Spleen (tissue), 11 donors: ENCODE measurements around the gene LRRK1. TPM values are rescaled to one million over a fixed set of nuclear protein-coding genes. Genes with fewer than 3 reads are reported as not detected.
A peak's percentile ranks its signal among the peaks of the same experiment; 100 is the strongest.

Source experiments
- DNase-seq: peaks from one replicate; pipeline ENCODE4 v3.0.0-alpha.2; 2020
- H3K27ac ChIP-seq, 8 donors: fragments of 200-600 bp; sonication (generic) in 7 of 8; 1 replicate in 4 of 8; 2 replicates in 4 of 8; pipeline versions ENCODE4 v1.5.0 to v1.8.0; 2016 to 2021; ENCODE audit warnings: inconsistent platforms in 4 of 8, mild to moderate bottlenecking in 4 of 8, moderate library complexity in 1 of 8
- H3K27me3 ChIP-seq, 7 donors: fragments of 200-600 bp; sonication (generic) in 6 of 7; replicated peaks in 1 of 7; 1 replicate in 4 of 7; 2 replicates in 3 of 7; pipeline versions ENCODE4 v1.5.0 to v1.8.0; 2016 to 2021; ENCODE audit warnings: inconsistent platforms in 3 of 7, mild to moderate bottlenecking in 1 of 7
- H3K36me3 ChIP-seq, 6 donors: fragments of 200-600 bp; sonication (generic) in 5 of 6; 1 replicate in 4 of 6; 2 replicates in 2 of 6; pipeline versions ENCODE4 v1.5.0 to v1.8.0; 2016 to 2021; ENCODE audit warnings: inconsistent platforms in 2 of 6
- H3K4me1 ChIP-seq, 6 donors: fragments of 200-600 bp; sonication (generic) in 5 of 6; 1 replicate in 3 of 6; 2 replicates in 3 of 6; pipeline versions ENCODE4 v1.5.0 to v1.8.0; 2016 to 2021; ENCODE audit warnings: inconsistent platforms in 3 of 6
- H3K4me3 ChIP-seq, 8 donors: fragments of 200-600 bp; sonication (generic) in 7 of 8; 1 replicate in 4 of 8; 2 replicates in 4 of 8; pipeline versions ENCODE4 v1.5.0 to v1.8.0; 2016 to 2021; ENCODE audit warnings: inconsistent platforms in 4 of 8, mild to moderate bottlenecking in 4 of 8, moderate library complexity in 2 of 8
- H3K9me3 ChIP-seq, 8 donors: fragments of 200-600 bp; sonication (generic) in 7 of 8; 1 replicate in 4 of 8; 2 replicates in 4 of 8; pipeline versions ENCODE4 v1.5.0 to v1.8.0; 2016 to 2021; ENCODE audit warnings: inconsistent platforms in 4 of 8
- POLR2A ChIP-seq, 3 donors: fragments of 450-650 bp; IDR thresholded peaks; one replicate each; pipeline ENCODE4 v1.5.1; 2017; ENCODE audit warnings: antibody characterized with exemption in 3 of 3, mild to moderate bottlenecking in 1 of 3
- POLR2AphosphoS5 ChIP-seq, 3 donors: sonication (generic); formaldehyde crosslinking; IDR thresholded peaks; one replicate each; pipeline ENCODE4 v1.5.1; 2017; ENCODE audit warnings: antibody characterized with exemption in 3 of 3
- WGBS, 5 donors: extraction: QIAGEN DNeasy Blood & Tissue Kit in 3 of 5; methylation state at CpG; one replicate each; pipeline versions ENCODE4 v1.1.5 to v1.1.7; 2013 to 2018; 5-methylcytosine and 5-hydroxymethylcytosine counted together
- intact Hi-C: fragments of 100-400 bp; cut with DNase I; formaldehyde crosslinking; loops from one replicate; pipeline ENCODE4 v1.15.0; 2023; ENCODE audit warnings: low total_unique reads
- polyA plus RNA-seq, 3 donors: library from polyadenylated mRNA; stranded (reverse); fragments of 200-250 nt; gene quantifications; one replicate each; pipeline ENCODE4 v1.2.1, GENCODE V29; 2013
- total RNA-seq, 7 donors: library from RNA; depleted of rRNA in 3 of 7; stranded (reverse); fragments of >200 nt in 3 of 7; fragmentation: NEBNext Ultra II Directional in 4 of 7; extraction: Animal tissue kit (Norgen Biotek cat#: 25700) in 4 of 7; gene quantifications; one replicate each; pipeline versions ENCODE4 v1.1.0 to v1.2.1, GENCODE V29; 2016 to 2021
- TF ChIP-seq, protein P1 (sequence below), 11 experiments: fragments of 200-600 bp in 7 of 11; fragments of 450-650 bp in 4 of 11; sonication (generic) in 4 of 11; IDR thresholded peaks in 8 of 11; conservative IDR thresholded peaks in 3 of 11; 1 replicate in 7 of 11; 2 replicates in 4 of 11; pipeline versions ENCODE4 v1.4.0 to v1.8.0; 2016 to 2021; ENCODE audit warnings: antibody characterized with exemption in 11 of 11, inconsistent platforms in 4 of 11, mild to moderate bottlenecking in 1 of 11
- donor health status: healthy with polysubstance abuse.
- donor health status: DM: no; HTN: no; CAD: no; lungs with moderate emphysema.
- donor health status: DM: no; HTN: no; CAD: no.
- donor health status: Bipolar disorder and iron deficiency.
- donor health status: healthy.
- donor health status: DM: no; HTN: no; CAD: no.
- donor health status: DM: yes; HTN: yes; CAD: no.

LRRK1 gene
- total and polyA plus RNA-seq, 10 donors = 12.0 to 60.2 (median 48.8) TPM

DNA sequence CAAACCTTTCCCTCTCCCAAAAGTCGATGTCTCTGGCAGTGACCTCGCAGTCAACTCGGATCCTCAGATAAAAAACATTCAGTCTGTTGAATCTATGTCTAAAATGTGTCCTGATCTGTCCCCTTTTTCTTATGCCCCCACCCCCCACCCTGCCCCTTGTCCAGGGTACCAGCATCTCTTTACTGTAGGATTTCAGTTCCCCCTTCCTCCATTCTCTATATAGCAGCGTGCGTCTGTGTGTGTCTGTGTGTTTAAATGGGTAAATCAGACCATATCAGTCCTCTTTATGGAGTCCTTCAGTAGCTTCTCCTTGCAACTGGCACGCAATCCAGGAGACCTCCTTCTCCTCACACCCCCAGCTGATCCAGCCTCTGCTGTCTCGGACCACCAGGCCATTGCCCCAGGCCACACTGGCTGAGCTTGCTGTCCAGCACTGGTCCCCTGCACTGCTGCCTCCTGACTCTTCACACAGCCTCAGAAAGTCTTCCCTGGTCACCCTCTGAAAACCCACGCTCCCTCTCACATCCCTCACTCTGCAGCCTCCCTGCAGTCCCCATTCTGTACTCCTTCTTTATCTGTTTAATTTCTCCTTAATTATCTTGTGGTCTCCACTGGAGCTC lies 1.5 kb downstream of the LRRK1 start:
- H3K36me3 ChIP-seq = peaks cover 0 to 24% (median 6%) of the 10 kb centered on the region in 6 donors
- intact Hi-C loops = no loop called here
- 72 to 76% (median 74%) methylated on average over 8 of the region's 8 CpGs for WGBS, 5 donors
- H3K27ac ChIP-seq = peak overlapping the region in 6 of 8 donors; percentile 36 to 88 (median 86)
- TF ChIP-seq POLR2AphosphoS5 (IDR thresholded peaks at IDR 0.05) (peak in 1 of 3 donors; percentile 22), POLR2A (IDR thresholded peaks at IDR 0.05) (no peak)
- H3K4me3 ChIP-seq = peak overlapping the region in 5 of 8 donors; percentile 72 to 82 (median 78)
- H3K27me3 ChIP-seq = peaks cover 0 to 27% (median 0%) of the 10 kb centered on the region in 7 donors
- H3K4me1 ChIP-seq = peaks cover 20 to 77% (median 66%) of the 10 kb centered on the region in 6 donors
- no peak for DNase-seq
- no peaks in the 10 kb centered on the region for H3K9me3 ChIP-seq

DNA sequence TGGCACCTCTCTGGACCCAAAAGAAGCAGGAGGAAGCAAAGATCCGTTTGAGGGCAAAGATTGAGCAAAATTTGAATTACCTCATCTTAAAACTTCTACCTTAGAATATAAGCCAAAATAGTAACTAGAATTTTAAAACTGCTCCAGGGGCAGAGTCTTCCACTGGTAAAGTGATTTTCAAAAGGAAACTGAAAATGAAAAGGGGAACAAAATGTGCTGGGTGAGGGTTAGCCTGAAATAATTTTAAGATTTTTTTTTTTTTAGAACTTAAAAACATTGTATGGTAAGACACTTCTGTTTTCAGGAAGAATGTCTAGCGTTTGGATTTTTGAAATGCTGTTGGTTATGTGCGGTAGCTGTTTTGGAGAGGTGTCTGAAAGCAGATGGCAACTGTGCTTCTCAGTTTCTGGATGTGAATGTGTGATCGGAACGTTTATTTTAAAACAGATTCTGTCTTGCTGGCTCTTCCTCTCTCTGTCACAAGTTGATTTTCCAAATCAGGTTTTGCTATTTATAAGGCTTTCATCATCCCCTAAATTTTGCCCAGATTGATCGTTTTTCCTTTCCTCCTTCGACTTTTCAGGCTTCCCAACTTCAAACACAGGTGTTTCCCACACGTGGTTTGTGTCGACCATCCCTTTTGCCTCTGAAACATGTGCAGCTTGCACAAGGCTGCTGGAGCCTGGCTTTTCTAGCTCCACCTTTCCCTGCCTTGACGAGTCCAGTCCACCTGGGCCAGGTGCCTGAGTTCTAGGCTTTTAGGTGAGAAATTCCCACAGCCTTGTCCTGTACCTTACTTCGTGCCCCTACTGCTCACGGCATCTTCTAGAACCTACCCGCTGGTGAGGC lies 3.3 kb downstream of the LRRK1 start:
- Histone ChIP-seq H3K9me3 (no peaks in the 10 kb centered on the region), H3K27ac (peak overlapping the region; percentile 35 to 88 (median 76)), H3K27me3 (peaks cover 0 to 27% (median 0%) of the 10 kb centered on the region in 7 donors), H3K4me3 (peak overlapping the region in 1 of 8 donors; percentile 78), H3K4me1 (peaks cover 20 to 88% (median 71%) of the 10 kb centered on the region in 6 donors), H3K36me3 (peaks cover 0 to 41% (median 8%) of the 10 kb centered on the region in 6 donors)
- intact Hi-C loops = no loop called here
- no peak for TF ChIP-seq POLR2AphosphoS5 (IDR thresholded peaks at IDR 0.05)
- TF ChIP-seq POLR2A (IDR thresholded peaks at IDR 0.05) = no peak
- TF ChIP-seq, protein P1, sequence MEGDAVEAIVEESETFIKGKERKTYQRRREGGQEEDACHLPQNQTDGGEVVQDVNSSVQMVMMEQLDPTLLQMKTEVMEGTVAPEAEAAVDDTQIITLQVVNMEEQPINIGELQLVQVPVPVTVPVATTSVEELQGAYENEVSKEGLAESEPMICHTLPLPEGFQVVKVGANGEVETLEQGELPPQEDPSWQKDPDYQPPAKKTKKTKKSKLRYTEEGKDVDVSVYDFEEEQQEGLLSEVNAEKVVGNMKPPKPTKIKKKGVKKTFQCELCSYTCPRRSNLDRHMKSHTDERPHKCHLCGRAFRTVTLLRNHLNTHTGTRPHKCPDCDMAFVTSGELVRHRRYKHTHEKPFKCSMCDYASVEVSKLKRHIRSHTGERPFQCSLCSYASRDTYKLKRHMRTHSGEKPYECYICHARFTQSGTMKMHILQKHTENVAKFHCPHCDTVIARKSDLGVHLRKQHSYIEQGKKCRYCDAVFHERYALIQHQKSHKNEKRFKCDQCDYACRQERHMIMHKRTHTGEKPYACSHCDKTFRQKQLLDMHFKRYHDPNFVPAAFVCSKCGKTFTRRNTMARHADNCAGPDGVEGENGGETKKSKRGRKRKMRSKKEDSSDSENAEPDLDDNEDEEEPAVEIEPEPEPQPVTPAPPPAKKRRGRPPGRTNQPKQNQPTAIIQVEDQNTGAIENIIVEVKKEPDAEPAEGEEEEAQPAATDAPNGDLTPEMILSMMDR (IDR thresholded peaks at IDR 0.05 in 8 of 11, conservative IDR thresholded peaks at IDR 0.05 in 3 of 11) = no peak
- DNase-seq = no peak
- WGBS, 5 donors = 35 to 47% (median 38%) methylated on average over 13 of the region's 13 CpGs

DNA sequence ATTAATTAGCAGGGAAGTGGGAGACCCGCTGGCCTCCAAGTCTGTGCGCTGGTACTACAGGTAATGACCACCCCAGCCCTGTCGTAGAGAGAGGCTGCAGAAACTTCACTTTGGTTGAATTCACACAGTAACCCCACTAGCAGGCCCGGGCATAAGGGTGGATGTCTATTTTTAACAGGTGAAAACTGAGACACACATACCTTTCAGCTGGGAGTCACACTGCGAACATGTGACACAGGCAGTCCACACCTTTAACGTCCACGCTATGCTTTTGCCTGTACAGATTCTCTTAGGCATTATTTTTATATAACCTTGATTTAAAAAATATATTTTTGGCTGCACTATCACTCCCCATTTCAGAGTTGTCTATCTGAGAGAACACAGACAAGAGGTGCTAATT lies 3.9 kb downstream of the LRRK1 start:
- Histone ChIP-seq H3K4me1 (peaks cover 20 to 88% (median 70%) of the 10 kb centered on the region in 6 donors), H3K36me3 (peaks cover 0 to 47% (median 8%) of the 10 kb centered on the region in 6 donors), H3K4me3 (peak overlapping the region in 1 of 8 donors; percentile 78), H3K27me3 (peaks cover 0 to 20% (median 0%) of the 10 kb centered on the region in 7 donors), H3K27ac (peak overlapping the region; percentile 35 to 88 (median 76)), H3K9me3 (no peaks in the 10 kb centered on the region)
- TF ChIP-seq POLR2A (IDR thresholded peaks at IDR 0.05) = no peak
- no peak for TF ChIP-seq POLR2AphosphoS5 (IDR thresholded peaks at IDR 0.05)
- TF ChIP-seq, protein P1 (IDR thresholded peaks at IDR 0.05 in 8 of 11, conservative IDR thresholded peaks at IDR 0.05 in 3 of 11) = no peak
- 76 to 87% (median 82%) methylated on average over 7 of the region's 7 CpGs for WGBS, 5 donors
- no peak for DNase-seq
- intact Hi-C loops = no loop called here

DNA sequence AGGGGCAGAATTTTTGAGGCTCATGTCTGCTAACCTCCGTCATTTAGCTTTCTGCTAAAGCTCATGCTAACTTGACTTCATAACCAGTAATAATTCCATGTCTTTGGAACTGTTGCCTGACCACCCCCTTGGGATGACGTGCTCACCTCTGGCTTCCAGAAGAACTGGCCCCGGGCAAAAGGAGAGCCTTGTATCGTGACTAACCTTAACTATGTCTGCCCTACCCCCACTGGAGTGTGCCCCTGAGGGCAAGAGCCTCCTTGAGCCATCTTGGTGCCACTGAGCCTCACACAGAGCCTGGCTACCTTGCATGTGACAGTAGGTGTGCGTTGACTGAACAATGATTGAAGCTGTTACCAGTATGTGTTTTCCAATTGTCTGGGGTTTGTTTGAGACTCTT lies 4.7 kb downstream of the LRRK1 start:
- Histone ChIP-seq H3K4me1 (peaks cover 20 to 85% (median 63%) of the 10 kb centered on the region in 6 donors), H3K36me3 (peaks cover 0 to 55% (median 8%) of the 10 kb centered on the region in 6 donors), H3K27ac (peak overlapping the region in 4 of 8 donors; percentile 86 to 88 (median 88)), H3K9me3 (no peaks in the 10 kb centered on the region), H3K4me3 (no peak overlapping the region), H3K27me3 (peaks cover 0 to 12% (median 0%) of the 10 kb centered on the region in 7 donors)
- intact Hi-C loops = no loop called here
- TF ChIP-seq POLR2AphosphoS5 (IDR thresholded peaks at IDR 0.05) = no peak
- DNase-seq = no peak
- WGBS, 5 donors = 85 to 92% (median 91%) methylated on average over 5 of the region's 5 CpGs
